Epithelial cell of prostate (primary cell): ENCODE results near the gene PTPN22.

Source experiments
- DNase-seq: peaks from one replicate; pipeline ENCODE4 v3.0.0-alpha.2; 2011; ENCODE audit warnings: low read depth, low spot score
- H3K27ac ChIP-seq: fragments of 450-650 bp; 2 replicates; pipeline ENCODE4 v1.5.1; 2017; ENCODE audit warnings: mild to moderate bottlenecking

Gene PTPN22

DNA sequence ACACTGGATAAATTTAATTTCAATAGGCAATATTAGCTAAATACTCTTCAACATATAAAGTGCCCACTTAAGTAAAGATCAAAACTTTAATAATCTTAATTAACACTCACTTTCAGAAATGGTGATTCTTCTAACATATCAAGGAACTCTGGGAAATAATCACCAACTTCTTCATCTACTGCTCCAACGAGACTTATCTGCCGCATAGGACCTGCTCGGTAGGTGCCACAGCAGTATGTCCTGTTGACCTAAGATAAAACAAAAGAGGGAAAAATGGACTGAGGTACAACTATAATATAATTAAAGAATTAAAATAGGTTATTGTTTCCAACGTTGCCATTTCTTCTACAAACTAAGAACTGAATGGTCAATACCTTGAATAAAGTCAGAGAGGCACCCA, 94.0 kb downstream of the PTPN22 start:
- H3K27ac ChIP-seq = no peak overlapping the region
- no peak for DNase-seq

DNA sequence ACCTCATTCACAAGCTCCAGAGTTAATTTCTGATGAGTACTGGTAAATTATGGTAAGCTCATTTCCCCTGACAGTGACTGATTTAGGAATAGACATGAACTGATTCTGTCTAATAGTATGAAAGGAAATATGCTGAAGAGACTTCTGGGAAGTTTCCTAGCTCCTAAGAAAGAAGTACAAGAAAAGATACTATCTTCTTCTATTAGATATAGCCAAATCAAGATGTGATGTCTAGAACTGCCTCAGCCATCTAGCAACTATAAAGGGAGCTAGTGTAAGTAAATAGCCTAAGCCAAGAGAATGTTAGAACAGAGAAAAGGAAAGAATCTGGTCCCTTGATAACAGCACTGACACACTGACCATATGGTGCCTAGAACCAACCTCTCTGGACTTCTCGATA, 101.5 kb downstream of the PTPN22 start:
- H3K27ac ChIP-seq = no peak overlapping the region
- DNase-seq = no peak

DNA sequence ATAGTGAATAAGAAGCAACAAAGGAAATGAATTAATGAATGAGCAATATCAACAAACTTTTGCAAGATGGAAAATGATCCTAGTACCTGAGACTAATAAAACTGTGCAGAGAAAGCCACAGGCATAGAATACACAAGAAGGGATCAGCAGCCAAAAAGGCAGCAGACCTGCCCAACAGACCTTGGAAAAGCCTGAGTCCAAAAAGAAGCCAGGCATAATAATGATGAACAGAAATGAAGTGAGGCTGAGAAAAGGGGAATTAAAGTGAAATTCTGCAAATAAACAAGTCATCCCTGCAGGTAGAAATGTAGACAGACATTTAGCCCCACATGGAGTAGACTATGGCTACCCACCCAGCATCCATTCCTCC, 101.9 kb downstream of the PTPN22 start:
- DNase-seq = no peak
- H3K27ac ChIP-seq = no peak overlapping the region

DNA sequence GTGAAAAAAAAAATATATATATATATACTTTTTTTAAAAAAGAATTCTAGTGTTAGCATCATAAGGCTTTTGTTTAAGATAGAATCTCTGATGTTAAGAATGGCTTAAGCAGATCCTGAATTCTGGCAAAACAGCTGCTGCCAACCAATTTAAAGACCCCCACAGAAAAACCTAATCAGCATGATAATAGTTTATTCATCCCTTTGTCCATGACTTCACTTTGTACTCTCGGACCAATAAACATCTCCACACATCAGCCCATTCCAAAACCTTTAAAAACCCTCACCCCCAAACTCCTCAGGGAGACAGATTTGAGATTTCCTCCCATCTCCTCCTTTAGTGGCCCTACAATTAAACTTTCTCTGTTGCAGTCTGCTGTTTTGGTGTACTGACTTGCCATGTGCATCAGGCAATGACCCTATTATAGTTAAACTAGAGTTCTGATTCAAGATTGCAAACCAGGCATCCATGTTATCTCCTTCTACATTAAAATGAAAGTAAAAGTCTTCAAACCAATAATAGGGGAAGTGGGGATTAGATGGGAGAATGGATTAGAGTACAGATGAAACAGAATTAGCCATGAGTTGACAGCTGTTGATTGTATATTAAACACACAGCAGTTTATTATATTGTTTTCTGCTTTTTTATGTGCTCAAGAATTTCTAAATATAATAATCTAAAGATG, 102.5 kb downstream of the PTPN22 start:
- no peak overlapping the region for H3K27ac ChIP-seq
- no peak for DNase-seq

DNA sequence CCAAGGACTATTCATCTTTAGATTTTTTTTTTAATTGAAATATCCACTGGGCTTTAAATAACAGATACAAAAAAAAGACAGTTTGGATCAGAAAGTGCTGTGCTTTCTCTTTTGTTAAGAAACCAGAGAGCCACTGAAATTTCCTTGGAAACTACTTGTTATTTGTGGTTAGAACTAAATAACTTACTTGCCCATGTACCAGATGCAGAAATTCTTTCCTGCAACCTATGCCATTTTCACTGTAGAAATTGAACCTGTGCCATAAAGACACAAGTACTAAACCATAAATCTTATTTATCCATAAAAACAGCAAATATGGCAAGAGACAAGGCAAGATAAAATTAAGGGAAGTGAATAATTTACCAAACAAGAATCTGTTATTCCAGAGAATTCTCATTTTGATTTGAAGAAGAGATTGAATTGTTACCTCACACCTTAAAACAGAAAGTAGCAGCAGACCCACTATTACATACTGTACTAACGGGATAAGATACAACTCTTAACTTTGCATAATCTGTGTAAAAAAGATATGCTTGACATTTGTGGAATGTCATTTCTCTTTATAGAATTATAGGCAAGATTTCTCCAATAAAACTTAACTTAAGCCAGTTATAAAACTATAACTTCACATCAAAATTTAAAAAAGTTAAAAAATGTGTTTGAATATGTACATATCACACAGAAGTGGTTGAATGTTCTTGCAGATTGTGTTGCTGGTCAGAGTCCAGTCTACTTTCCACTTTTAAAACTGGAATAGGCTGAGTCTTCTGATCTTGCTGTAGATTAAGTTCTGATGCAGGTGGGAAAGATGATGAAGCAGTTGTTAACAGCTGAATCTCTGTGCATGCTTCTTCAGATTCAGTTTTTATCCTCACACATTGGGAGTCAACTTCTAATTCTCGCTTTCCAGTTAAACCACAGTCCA, 105.9 kb downstream of the PTPN22 start:
- H3K27ac ChIP-seq = no peak overlapping the region
- DNase-seq = no peak
